Colonic mucosa (tissue), 4 donors: ENCODE results near the gene PLA2G1B. TPM values are rescaled to one million over a fixed set of nuclear protein-coding genes. Genes with fewer than 3 reads are reported as not detected.

Experiments used
- DNase-seq: peaks from one replicate; pipeline ENCODE4 v3.0.0-alpha.2; 2020
- H3K27ac ChIP-seq: fragments of 200-600 bp; one replicate; pipeline ENCODE4 v1.8.0; 2021
- H3K27me3 ChIP-seq: fragments of 200-600 bp; one replicate; pipeline ENCODE4 v1.8.0; 2021
- H3K36me3 ChIP-seq: fragments of 200-600 bp; one replicate; pipeline ENCODE4 v1.8.0; 2021
- H3K4me1 ChIP-seq: fragments of 200-600 bp; one replicate; pipeline ENCODE4 v1.8.0; 2021; ENCODE audit warnings: mild to moderate bottlenecking
- H3K4me3 ChIP-seq: fragments of 200-600 bp; one replicate; pipeline ENCODE4 v1.8.0; 2021
- H3K9ac ChIP-seq, 2 donors: one replicate each; pipeline ENCODE4 v1.7.0; 2013; ENCODE audit warnings: control low read depth in 2 of 2, low read depth in 2 of 2, low read length in 2 of 2
- H3K9me3 ChIP-seq: fragments of 200-600 bp; one replicate; pipeline ENCODE4 v1.8.0; 2021
- intact Hi-C: fragments of 100-400 bp; cut with DNase I; formaldehyde crosslinking; loops from one replicate; pipeline ENCODE4 v1.14.1; 2022
- total RNA-seq, 2 donors: library from RNA; stranded (reverse); fragmentation: NEBNext Ultra II Directional in 1 of 2; extraction: Animal tissue kit (Norgen Biotek cat#: 25700) in 1 of 2; gene quantifications; one replicate each; pipeline ENCODE4 v1.2.1, GENCODE V29; 2021
- TF ChIP-seq, protein P1 (sequence below): fragments of 200-600 bp; IDR thresholded peaks from one replicate; pipeline ENCODE4 v1.8.0; 2022; ENCODE audit warnings: antibody characterized with exemption, mild to moderate bottlenecking
- donor health status: healthy.
- donor health status: DM: no; HTN: no; CAD: no.
- donor health status: DM: no; HTN: no; CAD: no.

The PLA2G1B gene
- total RNA-seq, 2 donors from 2014 or later, result 5.0 TPM; not detected in 1

DNA sequence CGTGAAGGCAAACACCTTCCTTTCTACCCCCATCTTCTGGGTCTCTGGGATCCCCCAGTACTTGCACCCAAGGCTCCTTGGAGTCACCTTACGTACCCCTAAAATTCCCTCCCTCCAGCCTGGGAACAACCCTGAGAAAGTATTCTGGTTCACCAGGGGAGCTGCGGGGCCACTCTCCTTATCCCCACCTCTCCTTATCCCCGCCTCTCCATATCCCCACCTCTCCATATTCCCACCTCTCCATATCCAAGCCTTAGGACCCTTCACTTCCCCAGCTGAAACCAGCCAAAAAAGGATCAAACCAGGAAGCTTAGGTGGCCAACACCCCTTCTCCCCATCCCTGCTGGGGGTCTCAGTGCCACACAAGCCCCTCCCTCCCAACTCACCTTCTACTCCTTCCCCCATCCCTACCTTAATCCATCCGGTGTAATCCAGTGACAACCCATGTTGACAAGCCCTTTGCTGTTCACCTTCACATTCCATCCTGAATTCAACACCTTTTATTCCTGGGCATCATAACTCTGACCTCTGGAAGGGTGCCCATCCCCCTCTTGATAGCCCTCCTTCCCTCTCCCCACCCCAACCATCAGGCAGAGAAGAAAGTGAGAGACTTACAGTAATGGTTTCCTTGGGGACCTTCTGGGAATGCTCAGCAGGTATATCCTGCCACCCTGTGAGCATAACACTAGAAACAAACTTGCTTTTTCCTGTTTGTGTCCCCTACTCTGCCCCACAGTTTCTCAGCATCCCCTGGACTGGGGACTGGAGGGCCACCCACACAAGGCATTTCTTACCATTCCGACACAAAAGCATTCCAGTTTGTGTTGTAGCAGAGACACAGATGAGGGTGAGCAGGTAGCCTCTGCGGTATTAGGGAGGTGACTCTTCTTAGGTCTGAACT lies 43.0 kb upstream of the PLA2G1B start:
- Histone ChIP-seq H3K4me1 (no peaks in the 10 kb centered on the region), H3K9ac (no peak overlapping the region), H3K36me3 (no peaks in the 10 kb centered on the region), H3K4me3 (no peak overlapping the region), H3K9me3 (no peaks in the 10 kb centered on the region), H3K27me3 (peaks cover 23% of the 10 kb centered on the region), H3K27ac (no peak overlapping the region)
- intact Hi-C loops, result no loop called here
- DNase-seq, result no peak
- TF ChIP-seq, protein P1, sequence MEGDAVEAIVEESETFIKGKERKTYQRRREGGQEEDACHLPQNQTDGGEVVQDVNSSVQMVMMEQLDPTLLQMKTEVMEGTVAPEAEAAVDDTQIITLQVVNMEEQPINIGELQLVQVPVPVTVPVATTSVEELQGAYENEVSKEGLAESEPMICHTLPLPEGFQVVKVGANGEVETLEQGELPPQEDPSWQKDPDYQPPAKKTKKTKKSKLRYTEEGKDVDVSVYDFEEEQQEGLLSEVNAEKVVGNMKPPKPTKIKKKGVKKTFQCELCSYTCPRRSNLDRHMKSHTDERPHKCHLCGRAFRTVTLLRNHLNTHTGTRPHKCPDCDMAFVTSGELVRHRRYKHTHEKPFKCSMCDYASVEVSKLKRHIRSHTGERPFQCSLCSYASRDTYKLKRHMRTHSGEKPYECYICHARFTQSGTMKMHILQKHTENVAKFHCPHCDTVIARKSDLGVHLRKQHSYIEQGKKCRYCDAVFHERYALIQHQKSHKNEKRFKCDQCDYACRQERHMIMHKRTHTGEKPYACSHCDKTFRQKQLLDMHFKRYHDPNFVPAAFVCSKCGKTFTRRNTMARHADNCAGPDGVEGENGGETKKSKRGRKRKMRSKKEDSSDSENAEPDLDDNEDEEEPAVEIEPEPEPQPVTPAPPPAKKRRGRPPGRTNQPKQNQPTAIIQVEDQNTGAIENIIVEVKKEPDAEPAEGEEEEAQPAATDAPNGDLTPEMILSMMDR, result no peak

DNA sequence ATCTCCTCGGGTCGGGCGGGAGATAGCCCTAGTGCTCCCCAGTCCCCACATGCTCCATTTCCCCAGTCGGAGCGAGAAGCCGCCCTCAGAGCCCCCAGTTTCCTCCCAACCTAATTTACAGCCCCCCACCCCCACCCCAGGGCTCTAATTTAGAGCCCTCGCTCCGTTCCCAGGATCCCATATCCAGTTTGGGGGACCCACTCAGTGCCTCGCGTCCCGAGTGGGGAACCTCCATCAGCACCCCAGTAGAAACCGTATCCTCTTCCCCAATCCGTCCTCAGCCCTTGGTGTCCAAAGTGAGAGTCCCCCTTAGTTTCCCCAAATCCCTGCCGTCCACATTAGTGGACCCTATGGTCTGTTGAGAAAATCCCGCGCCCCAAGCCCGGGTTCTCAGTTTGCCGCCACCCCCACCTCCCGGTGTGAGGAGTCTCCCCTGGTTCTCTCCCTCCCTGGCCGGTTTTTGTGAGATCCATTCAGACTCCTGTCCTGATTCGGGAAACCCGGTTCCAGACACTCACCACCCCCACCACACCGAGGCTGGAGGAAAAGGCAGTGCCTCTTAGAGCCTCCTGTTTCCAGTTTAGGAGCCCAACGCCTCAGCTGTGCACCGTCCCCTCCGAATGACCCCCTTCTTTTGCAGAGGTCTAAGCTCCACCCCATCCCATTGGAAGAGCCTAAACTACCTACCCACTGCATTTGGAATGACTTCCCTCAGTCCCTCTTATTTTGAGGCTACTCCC lies 42.2 kb upstream of the PLA2G1B start:
- Histone ChIP-seq H3K9ac (peak overlapping the region; percentile 12 to 40), H3K4me3 (peak overlapping the region; percentile 26), H3K27me3 (peaks cover 23% of the 10 kb centered on the region), H3K9me3 (no peaks in the 10 kb centered on the region), H3K27ac (no peak overlapping the region), H3K4me1 (no peaks in the 10 kb centered on the region), H3K36me3 (no peaks in the 10 kb centered on the region)
- intact Hi-C loops, result no loop called here
- TF ChIP-seq, protein P1, result no peak
- no peak for DNase-seq

DNA sequence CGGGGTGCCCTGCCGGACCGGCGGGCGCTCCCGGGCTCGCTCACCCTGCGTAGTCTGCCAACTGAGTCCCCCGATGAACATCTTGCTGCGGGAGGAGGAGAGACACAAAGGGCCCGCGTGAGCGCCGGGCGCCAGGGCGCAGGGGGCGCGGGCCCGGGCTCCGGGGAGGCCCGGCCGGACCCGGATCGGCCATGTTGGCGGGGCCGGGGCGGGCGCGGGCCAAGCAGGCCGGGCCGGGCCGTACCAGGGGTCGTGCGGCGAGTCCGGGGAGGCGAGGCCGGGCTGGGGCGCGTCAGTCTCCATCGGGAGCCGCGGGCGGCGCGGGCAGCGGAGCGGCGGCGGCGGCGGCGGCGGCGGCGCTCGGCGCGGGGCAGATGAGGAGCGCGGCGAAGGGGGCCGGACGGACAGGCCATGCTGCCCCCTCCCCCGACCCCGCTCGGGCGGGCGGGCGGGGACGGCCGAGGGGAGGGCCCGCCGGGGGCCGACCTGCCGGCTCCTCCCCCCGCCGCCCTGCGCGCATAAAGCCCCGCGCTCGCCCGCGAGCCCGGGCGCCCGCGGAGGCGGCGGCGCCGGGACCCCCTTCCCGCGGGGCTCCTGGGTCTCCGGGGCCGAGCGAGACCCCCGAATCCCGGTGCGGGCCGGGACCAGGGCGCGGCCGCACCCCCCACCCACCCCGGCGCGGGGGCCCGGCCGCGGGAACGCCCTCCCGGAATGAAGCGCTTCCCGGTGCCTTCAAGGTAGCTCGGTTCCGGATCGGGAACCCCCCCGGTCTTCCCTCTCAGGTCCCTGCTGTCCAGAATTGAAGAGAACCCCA lies 41.4 kb upstream of the PLA2G1B start, which contains the start of gene MSI1:
MSI1 (minus strand) TSS at position 376 of the 814 bp plus-strand sequence; CDS start at position 303, 73 bp downstream.
- Histone ChIP-seq H3K4me3 (peak within 1 kb of the TSS; percentile 41), H3K27me3 (peaks cover 23% of the 10 kb centered on the region), H3K9ac (peak within 1 kb of the TSS; percentile 24 to 40), H3K27ac (no peak within 1 kb of the TSS), H3K36me3 (no peaks in the 10 kb centered on the region), H3K4me1 (no peaks in the 10 kb centered on the region), H3K9me3 (no peaks in the 10 kb centered on the region)
- no peak for DNase-seq
- TF ChIP-seq, protein P1, result no peak
- intact Hi-C loops, result no loop called here

DNA sequence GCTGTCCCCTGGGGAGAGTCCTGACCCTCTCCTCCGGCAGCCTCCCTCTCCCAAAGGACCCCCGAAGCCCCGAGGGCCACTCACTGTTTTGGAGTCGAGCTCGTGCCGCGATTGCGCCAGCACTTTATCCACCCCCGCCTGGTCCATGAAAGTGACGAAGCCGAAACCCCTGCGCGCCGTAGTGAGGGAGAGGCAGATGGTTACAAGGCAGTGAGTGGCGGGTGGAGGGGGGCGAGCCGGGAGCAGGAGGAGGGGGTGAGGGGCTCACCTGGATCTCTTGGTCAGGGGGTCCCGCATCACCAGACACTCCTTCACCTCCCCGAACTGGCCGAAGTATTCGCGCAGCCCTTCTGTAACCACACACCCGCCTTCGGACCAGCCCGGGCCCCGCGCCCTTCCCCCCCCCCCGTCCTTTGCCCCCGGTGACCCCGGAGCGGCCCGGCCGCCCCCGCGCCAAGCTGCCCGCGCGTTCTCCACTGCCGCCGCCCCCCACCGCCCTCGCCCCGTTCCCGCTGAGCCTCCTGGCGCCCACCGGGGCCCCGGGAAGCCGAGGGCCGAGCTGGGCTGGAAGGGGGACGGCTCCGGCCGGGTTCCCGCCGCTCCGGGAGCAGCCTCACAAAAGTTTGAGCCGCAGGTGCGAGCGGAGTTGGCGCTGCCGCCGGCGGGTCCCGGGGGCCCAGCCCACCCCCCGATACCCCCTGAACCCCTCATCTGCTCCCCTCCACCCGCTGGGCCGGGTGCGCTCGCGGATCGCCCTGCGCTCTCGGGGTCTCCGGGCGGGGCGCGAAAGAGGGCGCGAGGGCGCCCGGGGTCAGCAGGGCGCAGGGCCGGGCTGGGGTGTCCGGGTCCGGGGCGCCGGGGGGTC lies 40.6 kb upstream of the PLA2G1B start:
- DNase-seq, result no peak
- Histone ChIP-seq H3K4me3 (peak overlapping the region; percentile 41), H3K4me1 (no peaks in the 10 kb centered on the region), H3K27ac (no peak overlapping the region), H3K36me3 (no peaks in the 10 kb centered on the region), H3K27me3 (peaks cover 23% of the 10 kb centered on the region), H3K9me3 (no peaks in the 10 kb centered on the region), H3K9ac (peak overlapping the region; percentile 12 to 24)
- TF ChIP-seq, protein P1, result no peak
- intact Hi-C loops, result no loop called here
